ENCODE results near the gene PFAS. TPM values are rescaled to one million over a fixed set of nuclear protein-coding genes. Genes with fewer than 3 reads are reported as not detected.

Gene PFAS
- total and polyA plus RNA-seq, 2 experiments from 2014 or later: 96.1 to 168 TPM

- Mint-ChIP-seq H3K9me3 (no peaks in the 10 kb centered on the region; the same call in 2 of the 3 replicates), H3K27ac (peak overlapping the region; percentile 25; the same call in 1 of the 2 replicates), H3K27me3 (ENCODE audit: insufficient read depth, low read depth, poor library complexity) (peaks cover 23% of the 10 kb centered on the region), H3K36me3 (ENCODE audit: low read depth) (no peaks in the 10 kb centered on the region; the same call in 2 of the 3 replicates), H3K4me1 (peaks cover 23% of the 10 kb centered on the region), H3K4me3 (peak overlapping the region; percentile 77)
- H2AFZ ChIP-seq: peak overlapping the region; percentile 93
- no peaks in the 10 kb centered on the region for H3K27me3 ChIP-seq (ENCODE audit: insufficient read depth)
- no peaks in the 10 kb centered on the region for H3K79me2 ChIP-seq (replicated peaks; ENCODE audit: insufficient read depth)
- peaks cover 10% of the 10 kb centered on the region; the same call in 1 of the 2 replicates for H3K4me1 ChIP-seq (ENCODE audit: insufficient read depth)
- peak overlapping the region; percentile 84 for H3K4me2 ChIP-seq
- ATAC-seq (peak; percentile 16), DNase-seq (ENCODE audit: low spot score) (no peak)
- no peaks in the 10 kb centered on the region for H4K20me1 ChIP-seq (replicated peaks; ENCODE audit: insufficient read depth)
- TF ChIP-seq NANOG (IDR thresholded peaks at IDR 0.05; ENCODE audit: borderline replicate concordance) (no peak), ZNF331 (CRISPR knock-in tag; IDR thresholded peaks at IDR 0.05; ENCODE audit: low read depth) (no peak), ZNF114 (CRISPR knock-in tag; IDR thresholded peaks at IDR 0.05) (no peak), ETS1 (IDR thresholded peaks at IDR 0.05) (no peak), STAT1 (IDR thresholded peaks at IDR 0.05; ENCODE audit: unreplicated experiment) (no peak), POLR2AphosphoS5 (IDR thresholded peaks at IDR 0.05; ENCODE audit: low read depth) (no peak), CREB1 (CRISPR knock-in tag; IDR thresholded peaks at IDR 0.05; ENCODE audit: low read depth) (no peak), JUNB (IDR thresholded peaks at IDR 0.05; ENCODE audit: unreplicated experiment) (no peak)
- TF ChIP-seq, protein P1, sequence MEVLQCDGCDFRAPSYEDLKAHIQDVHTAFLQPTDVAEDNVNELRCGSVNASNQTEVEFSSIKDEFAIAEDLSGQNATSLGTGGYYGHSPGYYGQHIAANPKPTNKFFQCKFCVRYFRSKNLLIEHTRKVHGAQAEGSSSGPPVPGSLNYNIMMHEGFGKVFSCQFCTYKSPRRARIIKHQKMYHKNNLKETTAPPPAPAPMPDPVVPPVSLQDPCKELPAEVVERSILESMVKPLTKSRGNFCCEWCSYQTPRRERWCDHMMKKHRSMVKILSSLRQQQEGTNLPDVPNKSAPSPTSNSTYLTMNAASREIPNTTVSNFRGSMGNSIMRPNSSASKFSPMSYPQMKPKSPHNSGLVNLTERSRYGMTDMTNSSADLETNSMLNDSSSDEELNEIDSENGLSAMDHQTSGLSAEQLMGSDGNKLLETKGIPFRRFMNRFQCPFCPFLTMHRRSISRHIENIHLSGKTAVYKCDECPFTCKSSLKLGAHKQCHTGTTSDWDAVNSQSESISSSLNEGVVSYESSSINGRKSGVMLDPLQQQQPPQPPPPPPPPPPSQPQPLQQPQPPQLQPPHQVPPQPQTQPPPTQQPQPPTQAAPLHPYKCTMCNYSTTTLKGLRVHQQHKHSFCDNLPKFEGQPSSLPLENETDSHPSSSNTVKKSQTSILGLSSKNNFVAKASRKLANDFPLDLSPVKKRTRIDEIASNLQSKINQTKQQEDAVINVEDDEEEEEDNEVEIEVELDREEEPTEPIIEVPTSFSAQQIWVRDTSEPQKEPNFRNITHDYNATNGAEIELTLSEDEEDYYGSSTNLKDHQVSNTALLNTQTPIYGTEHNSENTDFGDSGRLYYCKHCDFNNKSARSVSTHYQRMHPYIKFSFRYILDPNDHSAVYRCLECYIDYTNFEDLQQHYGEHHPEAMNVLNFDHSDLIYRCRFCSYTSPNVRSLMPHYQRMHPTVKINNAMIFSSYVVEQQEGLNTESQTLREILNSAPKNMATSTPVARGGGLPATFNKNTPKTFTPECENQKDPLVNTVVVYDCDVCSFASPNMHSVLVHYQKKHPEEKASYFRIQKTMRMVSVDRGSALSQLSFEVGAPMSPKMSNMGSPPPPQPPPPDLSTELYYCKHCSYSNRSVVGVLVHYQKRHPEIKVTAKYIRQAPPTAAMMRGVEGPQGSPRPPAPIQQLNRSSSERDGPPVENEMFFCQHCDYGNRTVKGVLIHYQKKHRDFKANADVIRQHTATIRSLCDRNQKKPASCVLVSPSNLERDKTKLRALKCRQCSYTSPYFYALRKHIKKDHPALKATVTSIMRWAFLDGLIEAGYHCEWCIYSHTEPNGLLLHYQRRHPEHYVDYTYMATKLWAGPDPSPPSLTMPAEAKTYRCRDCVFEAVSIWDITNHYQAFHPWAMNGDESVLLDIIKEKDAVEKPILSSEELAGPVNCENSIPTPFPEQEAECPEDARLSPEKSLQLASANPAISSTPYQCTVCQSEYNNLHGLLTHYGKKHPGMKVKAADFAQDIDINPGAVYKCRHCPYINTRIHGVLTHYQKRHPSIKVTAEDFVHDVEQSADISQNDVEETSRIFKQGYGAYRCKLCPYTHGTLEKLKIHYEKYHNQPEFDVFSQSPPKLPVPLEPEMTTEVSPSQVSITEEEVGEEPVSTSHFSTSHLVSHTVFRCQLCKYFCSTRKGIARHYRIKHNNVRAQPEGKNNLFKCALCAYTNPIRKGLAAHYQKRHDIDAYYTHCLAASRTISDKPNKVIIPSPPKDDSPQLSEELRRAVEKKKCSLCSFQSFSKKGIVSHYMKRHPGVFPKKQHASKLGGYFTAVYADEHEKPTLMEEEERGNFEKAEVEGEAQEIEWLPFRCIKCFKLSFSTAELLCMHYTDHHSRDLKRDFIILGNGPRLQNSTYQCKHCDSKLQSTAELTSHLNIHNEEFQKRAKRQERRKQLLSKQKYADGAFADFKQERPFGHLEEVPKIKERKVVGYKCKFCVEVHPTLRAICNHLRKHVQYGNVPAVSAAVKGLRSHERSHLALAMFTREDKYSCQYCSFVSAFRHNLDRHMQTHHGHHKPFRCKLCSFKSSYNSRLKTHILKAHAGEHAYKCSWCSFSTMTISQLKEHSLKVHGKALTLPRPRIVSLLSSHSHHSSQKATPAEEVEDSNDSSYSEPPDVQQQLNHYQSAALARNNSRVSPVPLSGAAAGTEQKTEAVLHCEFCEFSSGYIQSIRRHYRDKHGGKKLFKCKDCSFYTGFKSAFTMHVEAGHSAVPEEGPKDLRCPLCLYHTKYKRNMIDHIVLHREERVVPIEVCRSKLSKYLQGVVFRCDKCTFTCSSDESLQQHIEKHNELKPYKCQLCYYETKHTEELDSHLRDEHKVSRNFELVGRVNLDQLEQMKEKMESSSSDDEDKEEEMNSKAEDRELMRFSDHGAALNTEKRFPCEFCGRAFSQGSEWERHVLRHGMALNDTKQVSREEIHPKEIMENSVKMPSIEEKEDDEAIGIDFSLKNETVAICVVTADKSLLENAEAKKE (CRISPR knock-in tag; IDR thresholded peaks at IDR 0.05): no peak
- H3K4me3 ChIP-seq: peak overlapping the region; percentile 89
- H3K36me3 ChIP-seq (ENCODE audit: insufficient read depth): no peaks in the 10 kb centered on the region
- H3K27ac ChIP-seq (ENCODE audit: low read depth): 0 out of 2 replicates have a peak overlapping the region, but pooled peaks have one; percentile 28
- peaks cover 4% of the 10 kb centered on the region; the same call in 1 of the 2 replicates for H3K9me2 ChIP-seq (ENCODE audit: insufficient read depth)
- peaks cover 18% of the 10 kb centered on the region; the same call in 1 of the 2 replicates for H3F3A ChIP-seq (replicated peaks; ENCODE audit: low read depth)
These were observed 45.8 kb downstream of the PFAS start for GRCh38 chr17:8294814-8295316.

All from GM23338 (cell line).